HG03558 (cell line): ENCODE results near the gene ANKRD39.
"Not testable (repeated sequence)": the region's sequence is repeated elsewhere in the genome, so short reads cannot be mapped to it uniquely, and the experiment has no call there.

Experiments
- ATAC-seq: cut with Tn5 transposase; IDR thresholded peaks from one replicate; pipeline ENCODE4 v1.9.1; 2021; ENCODE audit warnings: moderate number of reproducible peaks; ENCODE audit not compliant: unreplicated experiment; ENCODE audit errors: extremely low read depth

The ANKRD39 gene, protein sequence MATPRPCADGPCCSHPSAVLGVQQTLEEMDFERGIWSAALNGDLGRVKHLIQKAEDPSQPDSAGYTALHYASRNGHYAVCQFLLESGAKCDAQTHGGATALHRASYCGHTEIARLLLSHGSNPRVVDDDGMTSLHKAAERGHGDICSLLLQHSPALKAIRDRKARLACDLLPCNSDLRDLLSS

DNA sequence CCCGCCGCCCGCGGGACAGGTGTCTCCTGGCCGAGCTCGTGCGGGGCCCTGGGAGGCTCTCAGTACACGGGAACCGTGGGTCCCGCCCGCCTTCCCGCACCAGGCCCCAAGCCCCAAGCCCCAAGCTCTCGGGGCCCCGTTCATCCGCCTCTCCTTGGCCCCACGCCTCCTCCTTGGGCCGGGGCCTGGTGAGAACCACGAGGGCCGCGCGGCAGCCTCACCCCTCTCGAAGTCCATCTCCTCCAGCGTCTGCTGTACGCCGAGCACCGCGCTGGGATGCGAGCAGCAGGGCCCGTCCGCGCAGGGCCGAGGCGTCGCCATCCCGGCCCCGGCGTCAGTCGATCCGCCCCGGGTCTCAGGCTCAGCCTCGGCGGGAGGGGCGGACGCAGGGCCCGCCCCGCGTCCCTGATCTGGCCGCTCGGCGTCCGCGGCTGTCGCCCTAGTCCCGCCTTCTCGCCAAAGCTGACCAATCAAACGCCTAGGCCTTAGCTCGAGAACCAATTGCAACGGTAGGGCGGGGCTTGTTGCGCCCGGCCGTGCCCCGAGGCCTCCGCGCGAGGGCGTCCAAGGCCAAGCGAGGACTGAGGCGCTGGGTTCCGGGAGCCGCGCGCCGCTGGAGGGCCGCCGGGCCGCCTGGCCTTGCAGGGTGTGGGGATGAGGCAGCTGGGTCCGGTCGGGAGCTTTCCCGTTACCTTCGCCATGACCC is at the start of gene ANKRD39:
ANKRD39 (minus strand) TSS at position 350 of the 706 bp plus-strand sequence; CDS start at position 321, 29 bp downstream.
- peak; percentile 82 for ATAC-seq

DNA sequence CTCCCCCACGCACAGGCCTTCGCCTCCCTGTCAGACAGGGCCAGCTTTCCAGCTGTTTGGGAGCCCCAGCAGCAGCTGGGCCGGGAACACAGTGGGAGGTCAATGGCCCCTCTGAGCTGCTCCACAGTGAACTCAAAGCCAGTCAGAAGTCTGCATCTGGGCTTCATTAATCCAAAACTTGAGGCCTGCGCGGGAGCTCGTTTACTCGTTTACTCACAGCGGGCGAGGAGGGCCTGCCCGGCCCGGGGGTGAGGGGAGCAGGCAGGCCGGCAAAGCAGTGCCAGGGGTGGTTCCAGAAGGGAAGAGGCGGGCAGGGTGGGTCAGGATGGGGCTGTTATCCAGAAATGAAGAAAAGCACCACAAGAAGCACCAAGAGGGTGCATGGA is 48.9 kb upstream of the ANKRD39 start:
- ATAC-seq: no peak

DNA sequence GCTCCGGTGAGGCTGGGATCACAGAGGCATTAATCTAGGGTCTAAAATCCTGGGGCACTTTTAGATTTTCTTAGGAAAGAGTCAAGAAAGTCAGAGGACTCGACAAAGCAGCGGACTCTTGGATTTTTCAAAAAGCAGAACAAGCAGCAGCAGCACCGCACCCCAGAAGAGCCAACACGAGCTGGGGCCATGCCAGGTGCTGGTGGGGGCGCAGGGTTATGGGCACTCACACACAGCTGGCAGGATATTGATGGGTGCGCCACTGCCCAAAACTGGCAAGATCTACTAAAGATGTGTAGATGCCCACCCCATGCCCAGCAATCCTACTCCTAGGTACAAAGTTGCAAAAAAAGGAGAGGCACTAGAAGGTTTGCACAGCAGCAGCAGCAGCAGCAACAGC is 46.0 kb upstream of the ANKRD39 start:
- no peak for ATAC-seq

DNA sequence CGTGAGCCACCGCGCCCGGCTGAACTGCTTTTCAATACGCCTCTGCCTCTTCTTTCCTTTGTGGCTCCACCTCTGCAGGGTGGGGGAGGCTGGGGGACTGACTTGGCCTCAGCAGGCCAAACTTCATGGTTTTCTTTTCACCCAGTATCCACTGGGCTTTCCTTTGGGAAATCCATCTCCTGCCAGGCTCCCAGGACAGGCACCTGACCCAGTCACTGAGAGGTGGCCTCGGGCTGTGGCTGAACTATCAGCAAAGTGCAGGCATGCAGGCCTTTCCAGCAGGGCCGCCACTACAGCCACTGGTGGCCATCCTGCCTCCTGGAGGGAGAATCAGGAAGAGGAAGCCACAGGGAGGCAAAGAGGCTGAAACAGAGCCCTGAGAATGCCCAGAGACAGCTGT is 45.5 kb upstream of the ANKRD39 start:
- no peak for ATAC-seq

DNA sequence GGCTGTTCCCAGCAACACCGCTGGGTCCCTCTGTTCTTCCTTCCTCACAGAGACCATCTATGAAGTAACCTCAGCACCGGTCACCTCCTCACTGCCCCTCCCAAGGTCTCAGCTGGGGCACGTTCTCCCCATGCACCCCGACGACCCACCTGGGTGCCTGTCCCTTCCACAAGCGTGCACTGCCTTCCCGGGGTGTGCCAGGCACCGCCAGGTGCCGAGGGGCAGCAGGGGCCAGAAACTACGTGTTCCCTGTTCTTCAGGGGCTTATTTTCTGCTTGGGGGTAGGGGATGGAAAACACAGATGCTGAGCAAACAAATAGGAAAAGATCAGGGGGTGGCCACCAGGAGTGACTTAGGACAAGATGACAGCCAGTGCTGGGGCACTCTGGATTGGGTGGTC is 42.4 kb upstream of the ANKRD39 start:
- ATAC-seq: no peak

DNA sequence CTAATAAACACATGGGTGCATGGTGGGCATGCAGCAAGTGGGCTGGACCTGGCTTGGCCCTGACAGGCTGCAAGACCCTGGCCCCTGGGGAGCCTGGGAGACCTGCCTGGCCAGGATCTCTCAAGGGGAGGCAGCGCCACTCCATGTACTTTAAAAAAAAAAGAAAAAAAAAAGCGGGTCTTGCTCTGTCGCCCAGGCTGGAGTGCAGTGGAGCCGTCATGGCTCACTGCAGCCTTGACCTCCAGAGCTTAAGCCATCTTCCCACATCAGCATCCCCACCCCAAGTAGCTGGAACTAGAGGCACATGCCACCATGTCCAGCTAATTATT is 41.6 kb upstream of the ANKRD39 start:
- no peak for ATAC-seq

DNA sequence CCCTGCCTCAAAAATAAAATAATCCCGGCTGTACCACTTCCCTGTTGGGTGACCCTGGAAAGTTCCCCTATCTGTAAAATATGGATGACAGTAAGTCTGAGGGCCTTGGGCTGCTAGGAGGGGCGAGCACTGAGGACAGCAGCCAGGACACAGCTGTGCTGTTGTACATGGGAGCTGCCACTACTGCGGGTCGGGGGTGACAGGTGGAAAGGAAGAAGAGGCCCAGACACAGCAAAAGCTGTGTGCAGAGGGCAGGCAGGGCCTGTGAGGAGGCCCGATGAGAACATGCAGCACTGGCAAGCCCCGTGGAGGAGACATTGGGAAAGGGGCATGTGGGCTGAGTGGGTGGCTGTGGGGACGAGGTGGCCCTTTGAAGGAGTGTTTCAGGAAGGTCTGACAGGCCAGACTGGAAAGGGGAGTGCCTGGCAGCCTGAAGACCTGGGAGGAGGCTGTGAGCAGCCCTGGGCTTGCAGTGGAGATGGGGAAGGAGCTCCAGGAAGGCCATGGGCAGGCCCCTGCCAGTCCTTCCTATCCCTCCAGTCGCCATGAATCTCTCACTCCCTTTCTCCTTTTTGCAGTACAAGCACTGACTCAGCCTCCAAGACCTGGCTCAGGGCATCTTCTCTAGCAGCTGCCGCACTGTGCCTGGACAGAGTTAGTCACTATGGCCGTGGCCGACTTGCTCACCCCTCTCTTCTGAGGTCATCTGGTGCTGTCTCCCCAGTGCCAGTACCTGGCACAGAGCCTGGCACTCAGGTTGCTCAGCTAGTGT is 41.0 kb upstream of the ANKRD39 start:
- ATAC-seq: no peak

DNA sequence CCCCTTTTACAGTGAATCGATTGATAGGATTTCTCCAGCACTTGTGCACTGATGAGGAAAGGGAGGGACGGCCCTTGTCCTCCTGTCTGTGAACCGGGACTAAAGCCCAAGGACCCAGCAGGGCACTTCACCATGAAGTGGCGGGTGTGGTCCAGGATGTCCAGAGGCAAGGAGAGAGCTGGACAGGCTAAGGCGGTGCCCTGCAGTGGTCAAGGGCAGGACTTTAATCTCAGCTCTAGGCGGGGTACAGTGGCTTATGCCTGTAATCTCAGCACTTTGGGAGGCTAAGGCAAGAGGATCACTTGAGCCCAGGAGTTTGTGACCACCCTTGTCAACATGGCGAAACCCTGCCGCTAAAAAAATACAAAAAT is 40.3 kb upstream of the ANKRD39 start:
- ATAC-seq: no peak

DNA sequence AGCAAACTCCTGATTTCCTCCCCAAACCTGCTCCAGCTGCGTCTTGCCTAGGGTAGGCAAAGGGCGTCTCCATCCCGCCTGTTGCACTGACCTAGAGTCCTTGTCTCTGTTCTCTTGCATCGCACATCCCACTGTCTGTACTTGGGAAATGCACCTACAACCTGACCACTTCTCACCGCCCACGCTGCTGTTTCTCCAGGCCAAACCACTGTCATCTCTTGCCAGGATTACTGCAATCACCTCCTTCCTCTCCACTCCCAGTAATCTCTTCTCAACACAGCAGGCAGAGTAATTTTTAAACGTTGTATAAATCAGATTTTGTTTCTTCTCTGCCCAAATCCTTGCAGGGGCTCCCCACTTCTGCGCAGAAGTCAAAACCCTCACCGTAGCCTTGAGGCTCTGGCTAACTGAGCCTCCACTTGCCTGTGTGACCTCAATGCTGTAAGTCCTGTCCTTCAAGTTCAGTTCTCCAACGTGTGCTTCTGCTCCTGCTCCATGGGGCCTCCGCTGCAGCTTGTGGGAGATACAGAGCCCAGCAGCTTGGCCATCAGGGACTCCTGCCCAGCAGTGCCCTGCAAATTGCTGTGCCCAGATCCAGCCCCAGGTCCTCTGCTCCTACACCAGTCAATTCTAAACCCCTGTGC is 39.8 kb upstream of the ANKRD39 start:
- no peak for ATAC-seq

DNA sequence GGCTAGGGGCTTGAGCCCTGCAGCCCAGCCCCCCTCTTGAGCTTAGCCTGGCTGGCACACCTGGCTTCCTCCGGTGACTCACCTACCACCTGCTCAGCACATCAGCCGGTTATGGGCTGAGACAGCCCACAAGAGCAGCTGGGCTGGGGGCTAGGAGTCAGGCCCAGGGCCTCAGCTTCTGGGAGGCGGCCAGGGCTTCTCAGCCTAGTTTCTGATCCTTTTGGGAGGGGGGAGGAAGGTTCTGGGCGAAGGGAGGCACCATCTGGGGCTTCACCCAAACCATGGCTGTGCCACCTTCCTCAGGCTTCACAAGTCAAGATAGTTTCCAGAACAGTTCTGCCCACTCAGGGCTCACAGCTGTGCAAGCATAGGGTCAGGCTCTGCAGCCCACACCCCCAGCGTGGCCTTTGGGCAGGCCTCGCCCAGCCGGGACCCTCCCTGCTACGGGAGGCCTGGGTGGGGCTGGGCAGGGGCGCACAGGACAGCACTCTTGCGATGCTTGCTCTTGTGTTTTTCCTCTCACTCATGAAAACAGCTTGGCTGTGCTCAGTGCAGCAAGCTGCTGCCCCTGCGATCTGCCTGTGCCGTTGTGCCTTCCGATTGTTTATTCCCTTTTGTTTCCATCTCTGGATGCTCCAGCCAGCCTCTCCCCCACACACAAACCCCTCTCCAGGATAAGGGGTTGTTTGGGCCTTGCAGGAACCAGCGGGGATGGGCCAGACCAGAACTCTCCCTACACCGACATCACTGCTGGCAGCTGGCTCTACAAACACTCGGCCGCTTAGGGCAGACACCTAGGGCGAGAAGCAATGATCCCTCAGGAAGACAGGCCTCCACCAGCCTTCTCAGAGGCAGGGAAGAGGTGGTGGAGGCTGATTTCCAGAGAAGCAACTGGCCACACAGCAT is 38.2 kb upstream of the ANKRD39 start:
- no peak for ATAC-seq

DNA sequence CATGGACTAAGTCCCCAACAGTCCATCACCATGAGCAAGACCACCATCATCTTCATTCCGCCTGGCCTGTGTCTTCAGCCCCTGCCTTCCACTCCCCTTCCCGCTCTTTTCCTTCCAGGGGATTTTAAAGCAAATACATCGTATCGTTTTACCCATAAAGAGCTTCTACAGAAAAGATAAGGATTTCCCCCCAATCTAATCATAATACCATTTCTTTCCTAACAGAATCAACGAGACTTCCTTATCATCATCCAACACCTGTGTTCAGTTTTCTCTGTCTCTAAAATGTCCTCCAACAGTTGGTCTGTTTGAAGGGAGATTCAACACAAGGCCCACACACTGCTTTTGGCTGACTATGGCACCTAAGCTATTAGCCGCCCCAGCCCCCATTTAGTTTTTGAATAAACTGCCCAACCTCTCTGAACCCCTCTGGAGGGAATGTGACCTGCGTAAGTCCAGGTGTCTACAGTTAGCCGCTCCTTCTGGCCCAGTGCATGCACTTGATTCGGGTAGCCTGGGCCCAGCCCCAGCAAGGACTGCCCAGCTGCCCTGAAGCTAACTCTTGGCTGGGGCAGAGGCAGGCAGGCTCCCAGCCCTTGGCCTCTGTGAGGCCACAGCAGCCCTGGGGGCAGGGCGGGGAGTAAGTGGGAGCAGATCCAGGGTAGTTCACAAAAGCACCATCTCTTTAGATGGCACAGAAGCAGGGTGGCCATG is 37.4 kb upstream of the ANKRD39 start:
- ATAC-seq: no peak

DNA sequence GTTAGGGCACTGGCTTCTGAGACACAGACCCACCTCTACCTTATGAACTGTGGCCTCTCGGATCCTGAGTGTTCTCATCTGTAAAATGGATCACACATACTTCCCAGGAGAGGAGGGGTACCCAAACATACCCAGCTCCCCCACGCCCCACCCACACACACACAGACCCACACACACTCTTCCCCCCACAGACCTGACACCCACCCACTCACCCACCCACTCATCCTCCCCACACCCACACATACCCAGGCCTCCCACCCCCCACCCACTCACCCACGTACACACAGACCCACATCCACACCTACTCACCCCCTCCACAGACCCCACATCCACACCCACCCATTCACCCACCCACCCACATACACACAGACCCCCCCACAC is 36.3 kb upstream of the ANKRD39 start:
- no peak for ATAC-seq

DNA sequence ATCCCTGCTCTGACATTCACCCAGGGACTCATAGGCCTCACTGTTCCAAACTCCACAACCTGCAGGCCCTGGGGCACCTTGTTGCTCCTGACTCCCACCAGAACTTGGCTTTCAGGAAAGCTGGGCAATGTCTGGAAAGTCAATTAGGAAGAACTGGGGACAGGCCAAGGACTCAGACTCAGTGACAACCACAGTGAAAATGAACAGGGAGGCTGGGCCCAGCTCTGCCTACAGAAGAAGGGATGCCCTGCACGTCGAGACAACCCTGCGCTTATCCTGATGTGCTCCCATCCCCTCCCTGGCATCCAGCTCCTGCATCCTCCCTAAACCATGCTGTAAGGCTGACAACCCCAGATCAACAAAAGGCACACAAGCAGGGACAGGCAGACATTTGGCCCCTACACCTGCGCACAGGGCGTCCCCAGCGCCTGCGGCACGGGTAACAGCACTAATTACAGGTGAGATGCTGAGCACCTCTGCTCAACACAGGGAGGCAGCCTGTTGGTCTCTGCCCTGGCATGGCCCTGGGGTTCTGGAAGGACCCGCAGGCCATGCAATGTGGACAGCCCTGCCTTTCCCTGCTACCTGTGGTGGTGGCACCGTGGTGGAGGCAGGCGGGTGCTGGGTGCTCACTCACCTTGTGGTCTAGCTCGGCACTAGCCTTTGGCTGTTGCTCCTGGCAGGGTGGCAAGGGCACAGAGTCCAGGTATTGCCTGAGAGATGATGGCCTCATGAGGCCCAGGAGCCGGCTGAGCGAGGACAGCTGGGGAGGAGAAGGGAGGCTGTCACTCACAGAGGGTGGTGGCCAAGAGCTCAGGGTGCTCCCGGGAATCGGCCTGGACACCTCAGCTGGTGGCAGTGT is 35.7 kb upstream of the ANKRD39 start:
- ATAC-seq: no peak

DNA sequence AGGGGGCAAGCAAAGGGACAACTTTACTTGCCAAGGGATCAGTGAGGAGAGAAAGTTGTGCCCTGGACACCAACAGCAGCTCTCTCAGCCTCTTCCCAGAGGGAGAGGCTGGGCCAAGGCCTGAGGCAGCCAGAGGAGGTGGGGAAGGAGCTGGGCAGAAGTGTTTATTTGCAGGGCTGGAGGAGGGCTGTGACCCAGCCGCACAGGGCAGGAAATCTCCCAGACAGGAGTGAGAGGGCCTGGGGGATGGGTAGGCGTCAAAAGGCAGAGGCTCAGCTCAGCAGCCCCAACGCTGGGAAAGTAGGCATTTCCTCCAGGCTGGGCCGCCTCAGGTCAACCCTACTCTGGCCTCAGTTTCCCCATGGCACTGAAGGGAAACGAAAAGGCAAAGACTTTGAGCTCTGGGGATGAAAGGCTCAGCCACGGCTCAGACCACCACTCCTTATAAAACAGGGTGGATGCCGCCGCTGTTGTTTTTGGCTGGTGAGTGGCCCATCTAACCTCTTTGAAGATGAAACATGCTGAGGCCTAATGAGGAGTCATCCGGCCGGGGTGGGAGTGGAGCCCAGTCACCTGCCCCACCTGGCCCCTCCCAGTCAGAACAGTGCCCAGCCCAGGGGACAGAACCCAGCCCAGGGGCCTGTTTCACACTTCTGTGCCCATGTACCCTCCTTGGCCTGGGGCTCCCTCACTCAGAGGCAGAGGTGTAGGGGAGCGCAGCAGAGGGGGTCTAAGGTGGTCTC is 33.9 kb upstream of the ANKRD39 start:
- no peak for ATAC-seq

DNA sequence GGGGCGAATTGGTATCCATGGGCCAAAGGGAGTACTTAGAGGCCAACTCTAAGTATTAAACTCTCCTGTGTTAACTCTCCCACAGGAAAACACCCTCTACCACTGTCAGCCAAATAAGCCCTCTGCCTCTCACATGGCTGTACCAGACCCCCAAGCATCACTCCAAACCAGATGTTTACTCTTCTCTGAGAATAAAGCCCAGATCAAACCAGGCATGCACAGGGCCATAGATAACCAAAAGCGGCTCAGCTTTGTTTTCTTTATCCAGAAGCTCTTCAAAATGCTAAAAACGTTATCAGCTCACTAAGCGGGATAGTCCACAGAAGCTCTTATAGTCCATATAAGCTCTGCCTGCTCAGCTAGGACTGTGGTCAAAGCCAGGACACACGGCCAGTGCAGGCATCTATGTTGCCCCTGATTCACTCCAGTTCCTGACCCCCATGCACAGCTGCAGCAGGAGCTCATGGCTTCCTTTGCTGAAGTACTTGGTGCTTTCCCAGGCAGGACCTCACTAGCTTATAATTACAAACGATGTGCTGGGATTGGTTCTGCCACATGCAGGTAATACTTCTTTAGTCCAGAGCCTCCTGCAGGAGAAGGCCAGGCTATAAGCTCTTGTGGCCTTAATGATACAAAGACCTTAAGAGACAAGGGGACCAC is 33.0 kb upstream of the ANKRD39 start:
- ATAC-seq: no peak

DNA sequence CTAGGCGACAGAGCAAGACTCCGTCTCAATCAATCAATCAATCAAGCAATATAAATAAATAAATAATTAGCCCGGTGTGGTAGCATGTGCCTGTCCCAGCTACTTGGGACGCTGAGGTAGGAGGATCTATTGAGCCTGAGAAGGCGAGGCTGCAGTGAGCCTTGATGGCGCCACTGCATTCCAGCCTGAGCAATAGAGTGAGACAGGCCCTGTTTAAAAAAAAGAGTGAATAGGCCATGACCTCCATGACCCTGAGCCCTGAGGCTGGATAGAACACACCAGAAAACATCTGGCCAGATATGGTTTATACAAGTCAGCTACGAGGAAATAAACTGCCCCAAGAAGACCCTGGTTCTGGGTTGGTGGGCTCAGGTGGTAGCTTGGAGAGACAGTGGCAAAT is 32.4 kb upstream of the ANKRD39 start:
- ATAC-seq: no peak

DNA sequence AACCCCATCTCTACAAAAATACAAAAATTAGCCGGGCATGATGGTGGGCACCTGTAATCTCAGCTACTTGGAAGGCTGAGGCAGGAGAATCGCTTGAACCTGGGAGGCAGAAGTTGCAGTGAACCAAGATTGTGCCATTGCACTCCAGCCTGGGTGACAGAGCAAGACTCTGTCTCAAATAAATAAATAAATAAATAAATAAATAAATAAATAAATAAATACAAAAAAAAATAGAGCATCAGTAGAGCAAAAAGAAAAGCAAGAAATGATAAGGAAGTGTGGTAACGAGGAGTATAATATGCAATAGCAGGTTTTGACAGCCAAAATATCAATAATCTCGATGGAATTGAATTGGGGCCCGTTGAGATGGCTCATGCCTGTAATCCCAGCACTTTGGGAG is 31.7 kb upstream of the ANKRD39 start:
- ATAC-seq: not testable (repeated sequence)
